ENCODE measurements around the gene ZC3H12A. TPM values are rescaled to one million over a fixed set of nuclear protein-coding genes. Genes with fewer than 3 reads are reported as not detected.
A peak's percentile ranks its signal among the peaks of the same experiment; 100 is the strongest.

The ZC3H12A gene
- total and polyA plus RNA-seq, 2 of the 4 experiments (the other 2 are of a cell fraction), result 3.8 to 14.2 TPM

DNA sequence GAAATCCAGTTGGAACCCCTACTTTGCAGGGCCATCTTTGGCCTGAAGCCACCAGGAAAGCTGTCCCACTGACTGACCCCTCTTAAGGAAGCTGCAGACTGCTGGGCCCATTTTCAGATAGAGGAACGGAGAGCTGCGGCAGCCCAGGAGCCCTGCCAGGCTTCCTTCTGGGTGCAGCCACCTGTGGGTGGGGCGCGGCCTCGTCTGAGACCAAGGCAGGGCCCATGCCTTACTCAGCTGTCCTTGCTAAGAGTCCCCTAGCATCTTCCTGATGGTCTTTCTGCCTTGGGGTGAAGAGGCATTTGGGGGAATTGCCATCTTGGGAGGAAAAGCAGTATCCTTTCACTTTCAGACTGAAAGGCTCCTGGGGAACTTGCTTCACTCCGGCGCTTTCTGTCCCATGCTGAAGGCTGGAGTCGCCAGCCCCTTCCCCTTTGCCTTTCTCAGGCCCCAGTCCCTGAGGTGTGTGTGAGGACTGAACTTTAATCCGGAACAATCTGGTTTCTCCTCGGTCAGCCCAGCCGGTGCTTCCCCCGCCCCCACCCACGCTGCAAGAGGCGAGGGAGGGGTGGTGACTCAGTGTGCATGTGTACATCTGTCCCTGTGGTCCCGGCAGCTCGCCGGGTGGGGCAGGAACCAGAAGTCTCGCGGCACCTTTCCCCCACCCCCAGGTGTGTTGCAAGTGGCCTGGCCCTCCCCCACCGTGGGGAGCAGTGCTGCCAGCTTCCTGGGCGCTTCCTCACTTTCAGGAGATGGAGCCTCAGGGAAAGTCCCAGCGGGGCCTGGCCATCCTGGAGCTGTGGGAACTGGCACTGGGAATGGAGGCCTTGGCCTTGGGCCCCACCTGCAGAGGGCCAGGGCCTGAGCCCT is 5.1 kb downstream of the ZC3H12A start (continued):
- TF ChIP-seq POLR2A (IDR thresholded peaks at IDR 0.05; ENCODE audit: low read depth, low read length) (peak; percentile 47; the same call in 1 of the 2 replicates), CHD1 (IDR thresholded peaks at IDR 0.05; ENCODE audit: low read depth, low read length) (no peak), RCOR1 (IDR thresholded peaks at IDR 0.05; ENCODE audit: insufficient replicate concordance, low read length) (no peak), MAFK (IDR thresholded peaks at IDR 0.05; ENCODE audit: low read depth, low read length) (no peak)

DNA sequence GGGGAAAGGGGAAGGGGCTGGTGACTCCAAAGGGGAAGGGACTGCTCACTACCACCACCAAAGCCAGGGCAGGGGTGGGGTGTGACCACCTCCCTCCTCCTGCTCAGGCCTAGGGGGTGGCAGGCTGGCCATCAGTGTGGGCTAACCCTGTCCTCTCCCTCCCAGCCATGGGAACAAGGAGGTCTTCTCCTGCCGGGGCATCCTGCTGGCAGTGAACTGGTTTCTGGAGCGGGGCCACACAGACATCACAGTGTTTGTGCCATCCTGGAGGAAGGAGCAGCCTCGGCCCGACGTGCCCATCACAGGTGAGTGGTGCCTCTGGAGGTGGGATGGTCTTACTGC is 5.7 kb downstream of the ZC3H12A start:
- Histone ChIP-seq H4K8ac (ENCODE audit: low read depth in 2 of 2, low read length in 2 of 2) (peak overlapping the region; percentile 28 to 49), H3K9me3 (ENCODE audit: control insufficient read depth, insufficient read depth, low read length) (no peaks in the 10 kb centered on the region), H3K56ac (ENCODE audit: extremely low read depth, insufficient read depth, low read length) (no peak overlapping the region), H4K5ac (ENCODE audit: low read depth, low read length) (peak overlapping the region; percentile 9; the same call in 1 of the 2 replicates), H2BK20ac (ENCODE audit: low read depth, low read length) (peak overlapping the region; percentile 54; the same call in 1 of the 2 replicates), H3K18ac (ENCODE audit: low read depth, low read length) (peak overlapping the region; percentile 6; the same call in 1 of the 2 replicates), H3K4me3 (ENCODE audit: insufficient read depth, low read depth, low read length) (no peak overlapping the region), H2BK15ac (ENCODE audit: low read depth, low read length) (0 out of 3 replicates have a peak overlapping the region, but pooled peaks have one; percentile 66), H2AFZ (replicated peaks; ENCODE audit: low read length, poor library complexity) (peak overlapping the region; percentile 82), H3K36me3 (ENCODE audit: control insufficient read depth, insufficient read depth, low read length) (peaks cover 63% of the 10 kb centered on the region), H3K4me2 (ENCODE audit: low read depth, low read length) (peak overlapping the region; percentile 35), H3K79me1 (ENCODE audit: low read depth in 1 of 2, low read length in 2 of 2) (peaks cover 24 to 65% of the 10 kb centered on the region in 2 experiments; a peak in 3 of 4 replicates), H2BK120ac (ENCODE audit: low read depth, low read length) (peak overlapping the region; percentile 79), H3K27ac (ENCODE audit: insufficient read depth, low read length) (peak overlapping the region; percentile 50), H3K27me3 (ENCODE audit: control insufficient read depth, insufficient read depth, low read length) (no peaks in the 10 kb centered on the region), H3K9ac (ENCODE audit: low read depth, low read length) (peak overlapping the region; percentile 5; the same call in 1 of the 2 replicates), H2BK5ac (ENCODE audit: low read depth, low read length, poor library complexity, severe bottlenecking) (peak overlapping the region; percentile 75), H4K20me1 (ENCODE audit: insufficient read depth, low read length) (peaks cover 23% of the 10 kb centered on the region), H4K91ac (ENCODE audit: insufficient read depth, low read depth, low read length) (peak overlapping the region; percentile 50), H3K23ac (ENCODE audit: low read depth, low read length) (peak overlapping the region; percentile 62; the same call in 1 of the 2 replicates), H2AK9ac (replicated peaks; ENCODE audit: low read depth, low read length, poor library complexity) (peak overlapping the region; percentile 98), H3K4me1 (ENCODE audit: control insufficient read depth, insufficient read depth, low read length) (peaks cover 44% of the 10 kb centered on the region), H3K4ac (ENCODE audit: low read depth, low read length) (peak overlapping the region; percentile 65), H3K14ac (replicated peaks; ENCODE audit: low read depth, low read length) (peak overlapping the region; percentile 60), H3K9me1 (ENCODE audit: insufficient read depth, low read length) (peaks cover 16% of the 10 kb centered on the region; the same call in 1 of the 2 replicates), H2AK5ac (ENCODE audit: low read depth, low read length) (peak overlapping the region; percentile 89)
- DNase-seq (no peak), ATAC-seq (ENCODE audit: low read depth) (no peak)
- CTCF ChIA-PET, result interaction anchor here (0.7 kb wide), 1 partner anchor 82 kb away, joined by 3 read pairs; no protein-coding TSS in a partner anchor
- POLR2A ChIA-PET (ENCODE audit: unreplicated experiment), result no interaction called here
- TF ChIP-seq POLR2A (IDR thresholded peaks at IDR 0.05; ENCODE audit: low read depth, low read length) (no peak), RCOR1 (IDR thresholded peaks at IDR 0.05; ENCODE audit: insufficient replicate concordance, low read length) (no peak), NFE2L2 (IDR thresholded peaks at IDR 0.05; ENCODE audit: low read depth, low read length) (no peak), MAFK (IDR thresholded peaks at IDR 0.05; ENCODE audit: low read depth, low read length) (no peak), CEBPB (IDR thresholded peaks at IDR 0.05; ENCODE audit: low read depth, low read length) (no peak), MXI1 (IDR thresholded peaks at IDR 0.05; ENCODE audit: borderline replicate concordance, low read depth, low read length) (no peak), SMC3 (IDR thresholded peaks at IDR 0.05; ENCODE audit: low read depth, low read length) (no peak), MAZ (IDR thresholded peaks at IDR 0.05; ENCODE audit: borderline replicate concordance, low read depth, low read length) (no peak), BHLHE40 (IDR thresholded peaks at IDR 0.05; ENCODE audit: low read depth, low read length) (no peak), RFX5 (IDR thresholded peaks at IDR 0.05; ENCODE audit: low read depth, low read length) (no peak)
- TF ChIP-seq, protein P1, sequence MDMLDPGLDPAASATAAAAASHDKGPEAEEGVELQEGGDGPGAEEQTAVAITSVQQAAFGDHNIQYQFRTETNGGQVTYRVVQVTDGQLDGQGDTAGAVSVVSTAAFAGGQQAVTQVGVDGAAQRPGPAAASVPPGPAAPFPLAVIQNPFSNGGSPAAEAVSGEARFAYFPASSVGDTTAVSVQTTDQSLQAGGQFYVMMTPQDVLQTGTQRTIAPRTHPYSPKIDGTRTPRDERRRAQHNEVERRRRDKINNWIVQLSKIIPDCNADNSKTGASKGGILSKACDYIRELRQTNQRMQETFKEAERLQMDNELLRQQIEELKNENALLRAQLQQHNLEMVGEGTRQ (IDR thresholded peaks at IDR 0.05; ENCODE audit: low read depth, low read length), result no peak
- no CpG with 5 or more reads among the region's 5 CpGs for WGBS, 2 experiments (ENCODE audit: extremely low coverage in 2 of 2, insufficient read length in 1 of 2)
- in situ Hi-C loops (cut with MboI; ENCODE audit: low sequenced_read_pairs) (no loop called here), intact Hi-C loops (cut with micrococcal nuclease) (no loop called here), dilution Hi-C loops (cut with HindIII; ENCODE audit: low sequenced_read_pairs, unreplicated experiment) (no loop called here)
- BruUV-seq (replicated peaks), result no TSS peak

Data from IMR-90 (cell line).